Thyroid gland (tissue), 4 donors: Measurements from ENCODE around the gene DHTKD1.

Source experiments
- CTCF ChIP-seq, 6 experiments: fragments of 200-600 bp in 3 of 6; fragments of 450-650 bp in 3 of 6; sonication (generic) in 3 of 6; IDR thresholded peaks; one replicate each; pipeline ENCODE4 v1.5.1; 2016 to 2019; ENCODE audit warnings: antibody characterized with exemption in 6 of 6, mild to moderate bottlenecking in 2 of 6, inconsistent platforms in 1 of 6, moderate library complexity in 1 of 6
- POLR2A ChIP-seq, 2 donors: fragments of 450-650 bp; IDR thresholded peaks; one replicate each; pipeline ENCODE4 v1.6.1; 2017; ENCODE audit warnings: antibody characterized with exemption in 2 of 2, mild to moderate bottlenecking in 2 of 2, moderate library complexity in 1 of 2

GRCh38 chr10:12103802-12104201 lies 35.0 kb downstream of the DHTKD1 start:
- TF ChIP-seq CTCF (IDR thresholded peaks at IDR 0.05): no peak
- no peak for TF ChIP-seq POLR2A (IDR thresholded peaks at IDR 0.05)
